Endodermal cell (in vitro differentiated cells): ENCODE results near the gene FAM181A. TPM values are rescaled to one million over a fixed set of nuclear protein-coding genes. Genes with fewer than 3 reads are reported as not detected.
A peak's percentile ranks its signal among the peaks of the same experiment; 100 is the strongest.

Experiments used
- DNase-seq: peaks from one replicate; pipeline ENCODE4 v3.0.0-alpha.2; 2017
- H3K27ac ChIP-seq: 2 replicates; pipeline ENCODE4 v1.5.1; 2013; ENCODE audit warnings: mild to moderate bottlenecking, low read depth, low read length, moderate library complexity
- H3K27me3 ChIP-seq: 2 replicates; pipeline ENCODE4 v1.6.1; 2013; ENCODE audit warnings: mild to moderate bottlenecking, low read length, moderate library complexity; ENCODE audit not compliant: insufficient read depth, control insufficient read depth, poor library complexity, severe bottlenecking
- H3K36me3 ChIP-seq: 2 replicates; pipeline ENCODE4 v1.7.0; 2013; ENCODE audit warnings: mild to moderate bottlenecking, low read length, moderate library complexity; ENCODE audit not compliant: control insufficient read depth, insufficient read depth
- H3K4me1 ChIP-seq: one replicate; pipeline ENCODE4 v1.7.0; 2013; ENCODE audit warnings: low read length; ENCODE audit not compliant: control insufficient read depth, insufficient read depth
- H3K4me3 ChIP-seq: 2 replicates; pipeline ENCODE4 v1.5.1; 2013; ENCODE audit warnings: mild to moderate bottlenecking, low read length, moderate library complexity
- H3K9ac ChIP-seq: 2 replicates; pipeline ENCODE4 v1.6.1; 2013; ENCODE audit warnings: mild to moderate bottlenecking, low read length, moderate library complexity; ENCODE audit not compliant: poor library complexity, severe bottlenecking; ENCODE audit errors: extremely low read depth
- H3K9me3 ChIP-seq: 2 replicates; pipeline ENCODE4 v1.6.1; 2013; ENCODE audit warnings: mild to moderate bottlenecking, low read length, moderate library complexity; ENCODE audit not compliant: control insufficient read depth
- H3K27ac Mint-ChIP-seq: 2 replicates; pipeline ENCODE4 v1.8.0; 2020; ENCODE audit warnings: mixed read lengths
- H3K27me3 Mint-ChIP-seq: 2 replicates; pipeline ENCODE4 v1.8.0; 2021; ENCODE audit warnings: mild to moderate bottlenecking, mixed read lengths; ENCODE audit not compliant: insufficient read depth
- H3K36me3 Mint-ChIP-seq: 2 replicates; pipeline ENCODE4 v1.8.0; 2020; ENCODE audit warnings: low read depth, mixed read lengths
- H3K4me1 Mint-ChIP-seq: 2 replicates; pipeline ENCODE4 v1.8.0; 2020; ENCODE audit warnings: mixed read lengths
- H3K4me3 Mint-ChIP-seq: 2 replicates; pipeline ENCODE4 v1.8.0; 2020; ENCODE audit warnings: mild to moderate bottlenecking, moderate library complexity, mixed read lengths
- H3K9me3 Mint-ChIP-seq: 2 replicates; pipeline ENCODE4 v1.8.0; 2020; ENCODE audit warnings: mild to moderate bottlenecking, mixed read lengths
- CTCF ChIP-seq: fragments of 200-600 bp; sonication (generic); conservative IDR thresholded peaks from 2 replicates; pipeline ENCODE4 v1.5.0; 2021; ENCODE audit warnings: antibody characterized with exemption, mild to moderate bottlenecking
- WGBS, 2 experiments: methylation state at CpG; one replicate each; pipeline versions ENCODE4 v1.1.5 to v1.1.7; 2013; ENCODE audit warnings: missing lambda C conversion rate in 2 of 2, mixed read lengths in 1 of 2; ENCODE audit not compliant: insufficient coverage in 1 of 2, insufficient read length in 1 of 2; 5-methylcytosine and 5-hydroxymethylcytosine counted together
- total RNA-seq, 2 donors: library from RNA; stranded (reverse); fragmentation: NEBNext Ultra II Directional in 1 of 2; extraction: Animal tissue kit (Norgen Biotek cat#: 25700) in 1 of 2; gene quantifications; 2 replicates in 1 of 2; 3 replicates in 1 of 2; pipeline ENCODE4 v1.2.1, GENCODE V29; 2021

The FAM181A gene
- total RNA-seq, 2 donors from 2014 or later = not detected

GRCh38 chr14:93926245-93926872, 785 bp upstream of the FAM181A start:
- H3K36me3 Mint-ChIP-seq = no peaks in the 10 kb centered on the region
- H3K9me3 ChIP-seq = no peaks in the 10 kb centered on the region
- WGBS, 2 experiments = 67 to 90% methylated on average over 12 to 21 of the region's 21 CpGs
- no peaks in the 10 kb centered on the region for H3K9me3 Mint-ChIP-seq
- H3K36me3 ChIP-seq = no peaks in the 10 kb centered on the region
- no peaks in the 10 kb centered on the region for H3K27me3 Mint-ChIP-seq
- no peak for DNase-seq
- H3K4me1 Mint-ChIP-seq = no peaks in the 10 kb centered on the region
- H3K9ac ChIP-seq = no peak overlapping the region
- no peak for TF ChIP-seq CTCF
- no peaks in the 10 kb centered on the region for H3K27me3 ChIP-seq
- H3K27ac Mint-ChIP-seq = no peak overlapping the region
- no peaks in the 10 kb centered on the region for H3K4me1 ChIP-seq
- no peak overlapping the region for H3K4me3 ChIP-seq
- H3K27ac ChIP-seq = peak overlapping the region; percentile 99
- H3K4me3 Mint-ChIP-seq = no peak overlapping the region

- no peak overlapping the region for H3K4me3 Mint-ChIP-seq
- 82 to 88% methylated on average over 4 to 6 of the region's 6 CpGs for WGBS, 2 experiments
- H3K27me3 ChIP-seq = no peaks in the 10 kb centered on the region
These were observed 629 bp downstream of the FAM181A start for GRCh38 chr14:93927800-93928145.

GRCh38 chr14:93928184-93929047, 1.3 kb downstream of the FAM181A start:
- H3K9me3 Mint-ChIP-seq = no peaks in the 10 kb centered on the region
- Histone ChIP-seq H3K4me1 (no peaks in the 10 kb centered on the region), H3K27ac (peak overlapping the region; percentile 99), H3K9me3 (no peaks in the 10 kb centered on the region), H3K27me3 (no peaks in the 10 kb centered on the region), H3K36me3 (no peaks in the 10 kb centered on the region), H3K9ac (no peak overlapping the region), H3K4me3 (no peak overlapping the region)
- H3K36me3 Mint-ChIP-seq = no peaks in the 10 kb centered on the region
- no peaks in the 10 kb centered on the region for H3K27me3 Mint-ChIP-seq
- H3K4me1 Mint-ChIP-seq = no peaks in the 10 kb centered on the region
- H3K4me3 Mint-ChIP-seq = no peak overlapping the region
- TF ChIP-seq CTCF = no peak
- WGBS, 2 experiments = 88 to 91% methylated on average over 21 to 26 of the region's 26 CpGs
- no peak for DNase-seq
- no peak overlapping the region for H3K27ac Mint-ChIP-seq

More at GRCh38 chr14:93927800-93928145, 629 bp downstream of the FAM181A start:
- DNase-seq = no peak
- Histone ChIP-seq H3K4me1 (no peaks in the 10 kb centered on the region), H3K4me3 (no peak overlapping the region), H3K9me3 (no peaks in the 10 kb centered on the region), H3K9ac (no peak overlapping the region), H3K27ac (peak overlapping the region; percentile 99), H3K36me3 (no peaks in the 10 kb centered on the region)
- no peak for TF ChIP-seq CTCF
- no peaks in the 10 kb centered on the region for H3K9me3 Mint-ChIP-seq
- H3K27ac Mint-ChIP-seq = no peak overlapping the region
- H3K27me3 Mint-ChIP-seq = no peaks in the 10 kb centered on the region
- H3K36me3 Mint-ChIP-seq = no peaks in the 10 kb centered on the region
- no peaks in the 10 kb centered on the region for H3K4me1 Mint-ChIP-seq
